DMS79 treated with DMSO at 0.1 percent for 48 hours (cell line): ENCODE data around the gene LRP4.

ENCODE experiments used
- DNase-seq: peaks from one replicate; lab custom pipeline; 2025; lab: John Stamatoyannopoulos, UW

LRP4 gene

GRCh38 chr11:46845740-46846509, 72.4 kb downstream of the LRP4 start, which contains the start of gene CKAP5:
CKAP5 (minus strand) TSS chr11:46846280; CDS start chr11:46821231, 25,049 bp downstream.
- peak; percentile 80 for DNase-seq

DNA sequence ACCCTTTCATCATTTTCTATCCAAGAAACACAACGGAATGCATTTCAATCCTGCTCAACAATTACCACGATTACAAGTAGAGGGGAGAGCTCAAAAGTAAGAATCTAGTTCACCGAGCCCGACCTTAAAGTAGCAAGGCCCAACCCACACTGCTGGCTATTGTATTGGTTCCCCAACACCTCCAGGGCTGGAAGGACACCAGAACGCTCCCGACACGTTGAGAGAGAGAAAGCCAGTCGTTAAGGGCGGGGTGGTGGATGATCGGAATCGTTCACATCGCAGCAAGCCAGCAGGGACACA, 73.0 kb downstream of the LRP4 start:
- DNase-seq: peak; percentile 53

- no peak for DNase-seq
Measured at GRCh38 chr11:46840116-46840515, 78.2 kb downstream of the LRP4 start.

DNA sequence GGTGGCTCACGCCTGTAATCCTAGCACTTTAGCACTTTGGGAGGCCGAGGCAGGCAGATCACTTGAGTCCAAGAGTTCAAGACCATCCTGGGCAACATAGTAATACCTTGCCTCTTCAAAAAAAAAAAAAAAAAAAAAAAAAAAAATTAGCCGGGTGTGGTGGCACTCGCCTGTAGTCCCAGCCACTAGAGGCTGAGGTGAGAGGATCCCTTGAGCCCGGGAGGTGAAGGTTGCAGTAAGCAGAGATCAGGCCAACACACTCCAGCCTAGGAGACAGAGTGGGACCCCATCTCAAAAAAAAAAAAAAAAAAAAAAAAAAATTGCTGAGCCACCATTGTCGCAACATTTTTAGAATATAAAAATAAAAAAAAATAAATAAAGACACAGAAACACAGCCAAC, 79.8 kb downstream of the LRP4 start:
- DNase-seq: no peak

DNA sequence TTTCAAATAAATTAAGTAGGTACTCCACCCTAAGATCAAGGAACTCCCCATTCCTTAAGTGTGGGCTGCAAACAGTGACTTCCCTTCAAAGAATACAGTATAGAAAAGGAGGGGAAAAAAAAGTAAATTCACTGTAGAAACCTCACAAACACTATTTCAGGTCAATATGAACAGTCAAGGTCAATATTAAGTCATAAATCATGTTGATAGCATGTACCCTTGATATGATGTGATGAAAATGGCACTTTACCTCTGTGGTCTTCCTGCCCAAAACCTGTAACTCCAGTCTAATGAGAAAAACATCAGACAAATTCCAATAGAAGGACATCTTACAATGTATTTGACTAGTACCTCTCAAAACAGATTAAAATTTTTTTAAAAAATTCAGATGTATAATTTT, 80.5 kb downstream of the LRP4 start:
- no peak for DNase-seq

GRCh38 chr11:46836870-46837269, 81.5 kb downstream of the LRP4 start:
- no peak for DNase-seq

GRCh38 chr11:46836431-46836830, 81.9 kb downstream of the LRP4 start:
- DNase-seq: no peak

- no peak for DNase-seq
Measured at GRCh38 chr11:46835897-46836296, 82.5 kb downstream of the LRP4 start.

DNA sequence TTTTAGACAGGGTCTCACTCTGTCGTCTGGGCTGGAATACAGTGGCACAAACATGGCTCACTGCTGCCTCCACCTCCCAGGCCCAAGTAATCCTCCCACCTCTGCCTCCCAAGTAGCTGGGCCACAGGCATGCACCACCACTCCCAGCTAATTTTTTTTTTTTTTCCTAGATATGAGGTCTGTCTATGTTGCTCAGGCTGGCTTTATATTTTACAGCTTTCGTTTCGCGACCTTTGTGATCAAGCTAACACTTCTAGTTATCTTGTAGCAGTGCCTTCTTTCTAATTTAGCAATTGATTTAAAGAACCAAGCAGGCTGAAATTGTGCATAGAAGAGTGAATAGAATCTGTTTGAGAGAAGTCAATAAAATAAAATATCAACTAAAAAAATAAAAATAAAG, 83.5 kb downstream of the LRP4 start:
- DNase-seq: no peak

GRCh38 chr11:46832511-46833214, 85.7 kb downstream of the LRP4 start:
- DNase-seq: no peak

DNA sequence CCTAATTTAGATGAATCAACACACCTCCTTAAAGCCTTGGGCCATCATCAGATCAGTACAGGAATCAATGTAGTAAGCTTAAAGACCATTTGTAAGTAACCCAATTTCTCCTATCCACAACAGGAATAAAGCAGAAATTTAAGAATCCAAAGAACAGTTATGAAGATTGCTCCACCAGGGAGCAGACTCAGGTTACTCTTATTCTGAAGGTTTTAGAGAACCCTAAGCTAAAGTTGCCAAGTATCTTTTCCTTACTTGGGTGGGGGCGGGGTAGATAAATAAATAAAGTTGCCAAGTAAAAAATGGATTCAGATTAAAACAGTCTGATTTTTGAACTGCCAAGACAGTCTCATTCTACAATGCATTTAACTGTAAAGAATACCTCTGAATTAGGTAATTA, 90.4 kb downstream of the LRP4 start:
- DNase-seq: no peak

DNA sequence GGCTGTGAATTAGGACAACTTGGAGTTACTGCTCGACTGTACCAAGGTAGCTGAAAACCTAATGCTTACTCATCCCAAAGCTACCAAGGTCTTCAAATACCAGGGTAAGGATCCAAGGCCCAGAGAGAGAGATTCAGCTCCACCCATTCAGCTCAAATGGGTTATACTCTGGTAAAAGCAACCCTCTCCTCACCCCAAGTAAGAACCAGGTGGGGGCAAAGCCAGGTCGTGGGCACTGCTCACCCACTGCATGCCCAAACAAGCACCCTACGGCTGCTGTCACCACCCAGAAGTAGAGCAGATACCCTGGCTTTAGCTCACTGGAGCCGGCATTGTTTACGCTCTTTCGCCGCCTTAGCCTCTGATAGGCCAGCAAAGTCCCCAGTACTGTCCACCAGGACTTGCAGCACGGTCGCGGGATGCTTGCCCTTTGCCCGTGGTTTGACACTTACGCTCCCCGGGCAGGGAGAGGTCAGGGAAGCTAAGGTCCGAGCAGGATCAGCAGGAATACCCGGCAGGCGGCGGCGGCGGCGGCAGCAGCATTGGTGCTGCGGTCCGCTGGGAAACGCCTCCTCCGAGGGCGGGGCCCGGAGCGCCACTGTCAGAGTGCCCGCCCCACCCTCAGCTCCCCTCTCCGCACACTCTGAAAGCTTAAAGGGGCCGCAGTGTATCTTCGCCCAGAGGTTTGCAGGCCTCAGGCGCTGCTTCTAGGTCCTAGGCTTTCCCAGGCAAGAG, 91.9 kb downstream of the LRP4 start:
- DNase-seq: peak; percentile 75

DNA sequence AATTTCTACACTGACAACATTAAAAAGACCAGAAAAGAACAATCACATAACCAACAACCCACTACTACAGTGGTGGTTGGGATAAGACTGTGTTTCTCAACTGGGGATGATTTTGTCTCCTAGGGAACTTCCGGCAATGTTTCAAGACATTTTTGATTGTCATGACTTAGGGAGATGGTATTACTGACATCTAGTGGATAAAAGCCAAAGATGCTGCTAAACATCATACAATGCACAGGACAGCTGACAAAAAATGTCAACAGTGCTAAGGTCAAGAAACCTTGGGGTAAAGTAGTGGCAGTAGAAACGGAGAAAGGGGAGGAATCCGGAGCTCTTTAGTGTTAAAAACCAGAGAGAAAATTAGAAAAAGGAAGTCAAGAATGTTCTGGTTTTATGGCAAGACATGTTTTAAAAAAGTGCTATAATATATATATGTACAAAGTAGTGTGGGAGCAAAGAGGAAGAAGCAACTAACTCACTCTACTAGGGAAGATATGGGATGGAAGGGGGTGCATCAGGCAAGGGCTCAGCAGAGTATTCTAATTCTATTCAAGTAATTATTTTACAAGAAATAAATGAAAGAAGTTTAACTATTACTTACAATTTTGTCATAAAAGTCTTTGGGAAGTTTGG, 109.4 kb downstream of the LRP4 start:
- DNase-seq: no peak
